Brain microvascular endothelial cell (primary cell): ENCODE data around the gene SYNE4.
A peak's percentile ranks its signal among the peaks of the same experiment; 100 is the strongest.
"Not testable (repeated sequence)": the region's sequence is repeated elsewhere in the genome, so short reads cannot be mapped to it uniquely, and the experiment has no call there.

Experiments
- DNase-seq: peaks from one replicate; pipeline ENCODE4 v3.0.0-alpha.2; 2020
- H3K27ac ChIP-seq: fragments of 250-450 bp; sonication (Bioruptor Pico); 2 replicates; pipeline ENCODE4 v1.5.1; 2020; ENCODE audit warnings: mild to moderate bottlenecking, moderate library complexity
- H3K27me3 ChIP-seq: fragments of 250-450 bp; sonication (Bioruptor Pico); replicated peaks from 2 replicates; pipeline ENCODE4 v1.5.1; 2020; ENCODE audit warnings: mild to moderate bottlenecking
- H3K36me3 ChIP-seq: fragments of 250-450 bp; sonication (Bioruptor Pico); replicated peaks from 2 replicates; pipeline ENCODE4 v1.5.1; 2020; ENCODE audit warnings: mild to moderate bottlenecking
- H3K4me3 ChIP-seq: 2 replicates; pipeline ENCODE4 v1.5.1; 2011; ENCODE audit warnings: low read depth, mild to moderate bottlenecking, control low read depth, low read length, moderate library complexity
- in situ Hi-C: cut with HindIII; loops from 2 replicates; pipeline ENCODE4 v1.10.0; 2017; ENCODE audit warnings: low sequenced_read_pairs, low pct_ligation_motif_present
- TF ChIP-seq, protein P1 (sequence below): IDR thresholded peaks from 2 replicates; pipeline ENCODE4 v1.5.1; 2011; ENCODE audit warnings: low read depth, mild to moderate bottlenecking, moderate library complexity, low read length, control low read depth, inconsistent platforms; ENCODE audit errors: missing control alignments

SYNE4 gene

DNA sequence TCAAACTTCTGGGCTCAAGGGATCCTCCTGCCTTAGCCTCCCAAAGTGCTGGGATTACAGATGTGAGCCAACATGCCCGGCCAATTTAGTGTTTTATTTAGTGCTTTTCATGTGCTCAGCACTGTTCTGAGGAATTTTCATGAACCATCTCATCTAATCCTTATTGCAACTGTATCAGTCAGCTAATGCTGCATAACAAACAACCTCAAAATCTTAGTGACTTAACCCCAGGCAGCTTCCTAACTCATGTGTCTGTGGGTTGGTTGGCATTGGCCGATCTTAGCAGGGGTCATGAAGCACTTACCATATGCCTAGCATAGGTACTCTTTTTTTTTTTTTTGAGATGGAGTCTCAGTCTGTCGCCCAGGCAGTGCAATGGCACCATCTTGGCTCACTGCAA lies 19.8 kb downstream of the SYNE4 start:
- no peaks in the 10 kb centered on the region for H3K36me3 ChIP-seq
- TF ChIP-seq, protein P1, sequence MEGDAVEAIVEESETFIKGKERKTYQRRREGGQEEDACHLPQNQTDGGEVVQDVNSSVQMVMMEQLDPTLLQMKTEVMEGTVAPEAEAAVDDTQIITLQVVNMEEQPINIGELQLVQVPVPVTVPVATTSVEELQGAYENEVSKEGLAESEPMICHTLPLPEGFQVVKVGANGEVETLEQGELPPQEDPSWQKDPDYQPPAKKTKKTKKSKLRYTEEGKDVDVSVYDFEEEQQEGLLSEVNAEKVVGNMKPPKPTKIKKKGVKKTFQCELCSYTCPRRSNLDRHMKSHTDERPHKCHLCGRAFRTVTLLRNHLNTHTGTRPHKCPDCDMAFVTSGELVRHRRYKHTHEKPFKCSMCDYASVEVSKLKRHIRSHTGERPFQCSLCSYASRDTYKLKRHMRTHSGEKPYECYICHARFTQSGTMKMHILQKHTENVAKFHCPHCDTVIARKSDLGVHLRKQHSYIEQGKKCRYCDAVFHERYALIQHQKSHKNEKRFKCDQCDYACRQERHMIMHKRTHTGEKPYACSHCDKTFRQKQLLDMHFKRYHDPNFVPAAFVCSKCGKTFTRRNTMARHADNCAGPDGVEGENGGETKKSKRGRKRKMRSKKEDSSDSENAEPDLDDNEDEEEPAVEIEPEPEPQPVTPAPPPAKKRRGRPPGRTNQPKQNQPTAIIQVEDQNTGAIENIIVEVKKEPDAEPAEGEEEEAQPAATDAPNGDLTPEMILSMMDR: no peak
- H3K27me3 ChIP-seq: peaks cover 14% of the 10 kb centered on the region
- no peak overlapping the region for H3K27ac ChIP-seq
- no peak overlapping the region for H3K4me3 ChIP-seq
- in situ Hi-C loops: no loop called here
- DNase-seq: no peak

DNA sequence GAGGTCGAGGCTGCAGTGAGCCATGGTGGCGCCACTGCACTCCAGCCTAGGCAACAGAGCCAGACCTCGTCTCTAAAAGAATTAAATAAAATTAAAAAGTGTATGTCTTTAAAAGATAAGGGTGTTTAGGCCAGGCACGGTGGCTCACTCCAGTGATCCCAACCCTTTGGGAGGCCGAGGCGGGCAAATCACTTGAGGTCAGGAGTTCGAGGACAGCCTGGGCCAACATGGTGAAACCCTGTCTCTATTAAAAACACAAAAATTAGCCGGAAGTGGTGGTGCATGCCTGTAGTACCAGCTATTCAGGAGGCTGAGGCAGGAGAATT lies 21.1 kb downstream of the SYNE4 start:
- Histone ChIP-seq H3K4me3 (no peak overlapping the region), H3K27me3 (peaks cover 14% of the 10 kb centered on the region), H3K27ac (no peak overlapping the region), H3K36me3 (no peaks in the 10 kb centered on the region)
- no peak for DNase-seq
- in situ Hi-C loops: no loop called here
- TF ChIP-seq, protein P1: no peak

DNA sequence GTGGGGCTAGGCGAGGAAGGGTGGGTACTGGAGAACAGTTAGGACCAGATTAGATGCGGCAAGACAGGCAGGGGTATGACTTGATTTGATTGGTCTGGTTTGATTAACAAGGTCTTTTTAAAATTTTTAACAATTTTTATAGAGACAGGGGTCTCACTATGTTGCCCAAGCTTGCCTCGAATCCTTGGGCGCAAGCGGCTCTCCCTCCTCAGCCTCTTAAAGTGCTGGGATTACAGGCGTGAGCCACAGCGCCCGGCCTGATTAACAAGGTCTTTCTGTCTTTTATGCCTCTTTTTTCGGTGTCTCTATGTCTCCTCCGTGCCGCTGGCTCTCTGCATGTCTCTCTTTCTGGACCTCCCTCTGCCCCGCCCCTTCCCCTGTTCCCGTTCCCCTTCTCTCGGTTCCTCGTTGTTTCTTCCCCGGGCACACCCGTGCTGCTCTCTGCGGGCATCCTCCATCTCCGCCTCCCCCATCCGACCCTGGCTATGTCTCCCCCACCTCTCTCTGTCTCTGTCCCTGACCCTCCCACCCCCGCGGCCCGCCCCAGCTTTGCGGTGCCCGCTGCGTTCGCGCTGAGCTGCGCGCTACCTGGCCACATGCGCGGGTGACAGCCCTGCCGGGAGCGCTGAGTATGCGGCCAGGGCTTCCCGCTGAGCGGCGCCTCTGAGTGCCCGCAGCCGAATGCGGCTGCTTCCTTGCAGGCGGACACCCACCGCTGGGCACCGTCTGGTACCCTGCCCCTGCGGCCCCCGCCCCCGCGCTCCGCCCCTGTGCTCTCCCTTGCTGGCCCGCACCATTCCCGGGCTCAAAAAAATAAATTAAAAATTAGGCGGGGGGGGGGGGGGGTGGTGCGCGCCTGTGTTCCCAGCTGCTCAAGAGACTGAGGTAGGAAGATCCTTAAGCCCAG lies 21.7 kb downstream of the SYNE4 start:
- TF ChIP-seq, protein P1: no peak
- in situ Hi-C loops: no loop called here
- no peak overlapping the region for H3K27ac ChIP-seq
- no peak for DNase-seq
- H3K36me3 ChIP-seq: no peaks in the 10 kb centered on the region
- H3K27me3 ChIP-seq: peaks cover 14% of the 10 kb centered on the region
- peak overlapping the region; percentile 20 for H3K4me3 ChIP-seq

DNA sequence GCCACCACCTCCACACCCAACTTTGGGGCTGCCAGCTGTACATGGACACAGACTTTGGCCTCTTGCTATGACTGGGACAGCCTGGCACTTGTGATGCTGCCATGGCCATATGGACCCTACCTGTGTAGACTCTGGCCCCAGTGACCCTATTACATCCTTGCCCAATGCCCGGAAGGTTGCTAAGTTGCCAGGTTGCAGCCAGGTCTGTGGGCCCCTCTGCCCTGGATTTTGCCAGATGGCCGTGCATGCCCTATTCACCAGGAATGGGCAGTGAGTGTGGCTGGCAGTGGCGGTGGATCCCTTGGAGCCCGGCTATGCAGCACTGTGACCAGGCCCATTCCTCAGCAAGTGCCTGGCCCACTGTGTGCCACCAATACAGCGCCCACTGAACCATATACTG lies 22.5 kb downstream of the SYNE4 start:
- no peak for DNase-seq
- Histone ChIP-seq H3K36me3 (no peaks in the 10 kb centered on the region), H3K27ac (no peak overlapping the region), H3K4me3 (no peak overlapping the region), H3K27me3 (peaks cover 14% of the 10 kb centered on the region)
- TF ChIP-seq, protein P1: no peak
- in situ Hi-C loops: no loop called here

DNA sequence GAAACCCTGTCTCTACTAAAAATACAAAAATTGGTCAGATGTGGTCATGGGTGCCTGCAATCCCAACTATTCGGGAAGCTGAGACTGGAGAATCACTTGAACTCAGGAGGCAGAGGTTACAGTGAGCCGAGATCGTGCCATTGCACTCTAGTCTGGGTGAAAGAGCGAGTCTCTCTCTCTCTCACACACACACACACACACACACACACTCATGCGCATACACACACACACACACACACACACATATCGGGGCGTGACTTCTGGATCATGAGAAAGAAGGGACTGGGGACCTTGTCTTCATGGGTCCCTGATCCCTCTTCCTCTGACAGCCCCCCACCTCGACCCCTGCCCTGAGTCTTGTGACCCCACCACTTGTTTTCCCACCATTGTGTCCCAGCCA lies 25.4 kb downstream of the SYNE4 start:
- TF ChIP-seq, protein P1: no peak
- in situ Hi-C loops: no loop called here
- no peak overlapping the region for H3K27ac ChIP-seq
- no peak overlapping the region for H3K4me3 ChIP-seq
- DNase-seq: no peak
- H3K36me3 ChIP-seq: no peaks in the 10 kb centered on the region
- H3K27me3 ChIP-seq: peaks cover 14% of the 10 kb centered on the region

DNA sequence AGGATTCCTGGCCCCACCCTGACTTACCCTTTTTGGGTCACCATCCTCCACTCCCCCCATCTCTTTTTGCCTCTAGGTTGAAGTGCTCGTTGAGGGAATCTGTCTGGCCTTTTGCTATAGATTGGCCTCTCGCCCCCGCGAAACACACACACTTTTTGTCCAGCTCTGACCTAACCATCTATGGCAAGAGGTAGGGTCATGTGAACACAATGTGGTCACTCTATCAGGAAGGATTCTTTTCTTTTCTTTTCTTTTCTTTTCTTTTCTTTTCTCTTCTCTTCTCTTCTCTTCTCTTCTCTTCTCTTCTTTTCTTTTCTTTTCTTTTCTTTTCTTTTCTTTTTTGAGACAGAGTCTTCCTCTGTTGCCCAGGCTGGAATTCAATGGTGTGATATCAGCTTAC lies 27.6 kb downstream of the SYNE4 start:
- H3K4me3 ChIP-seq, H3K27ac ChIP-seq, DNase-seq, H3K27me3 ChIP-seq, H3K36me3 ChIP-seq, in situ Hi-C loops: not testable (repeated sequence)
